Stimulated activated CD8-positive, alpha-beta memory T cell treated with anti-CD3 and anti-CD28 coated beads, Interleukin-7, amount 100 ng/mL, for 4 hours (primary cell): ENCODE measurements around the gene SH2D3A.

ENCODE experiments used
- DNase-seq, 2 donors: peaks; one replicate each; pipeline ENCODE4 v3.0.0-alpha.2; 2020; ENCODE audit warnings: low read depth in 2 of 2

SH2D3A gene

DNA sequence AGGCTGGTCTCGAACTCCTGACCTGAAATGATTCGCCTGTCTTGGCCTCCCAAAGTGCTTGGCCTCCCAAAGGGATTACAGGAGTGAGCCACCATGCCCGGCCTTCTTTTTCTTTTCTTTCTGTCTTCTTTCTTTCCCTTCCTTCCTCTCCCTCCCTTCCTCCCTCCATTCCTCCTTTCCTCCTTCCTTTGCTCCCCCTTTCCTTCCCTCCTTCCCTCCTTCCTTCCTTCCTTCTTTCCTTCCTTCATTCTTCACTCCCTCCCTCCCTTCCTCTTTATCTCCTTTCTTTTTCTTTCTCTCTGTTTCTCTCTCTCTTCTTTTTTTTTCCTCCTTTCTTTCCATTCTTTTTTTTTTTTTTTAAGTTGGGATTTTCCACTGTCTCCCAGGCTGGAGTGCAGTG lies 58.9 kb downstream of the SH2D3A start:
- no peak for DNase-seq

DNA sequence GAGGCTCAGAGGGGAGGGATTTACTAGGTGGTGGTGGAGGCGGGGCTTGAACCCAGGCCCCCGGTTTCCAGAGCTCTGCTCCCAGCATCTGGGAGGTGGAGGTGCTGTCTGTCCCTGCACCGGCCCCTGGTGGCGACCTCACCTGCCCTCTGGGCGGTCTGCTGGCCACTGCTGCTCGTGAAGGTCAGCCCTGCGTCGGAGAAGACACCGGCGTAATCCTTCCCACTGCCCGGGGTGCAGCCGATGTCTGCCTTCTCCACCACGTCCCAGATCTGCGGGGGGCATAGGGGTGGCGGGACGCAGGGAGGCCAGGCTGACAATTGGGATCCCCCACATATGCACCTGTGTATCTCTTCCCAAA lies 59.6 kb downstream of the SH2D3A start:
- DNase-seq = no peak

DNA sequence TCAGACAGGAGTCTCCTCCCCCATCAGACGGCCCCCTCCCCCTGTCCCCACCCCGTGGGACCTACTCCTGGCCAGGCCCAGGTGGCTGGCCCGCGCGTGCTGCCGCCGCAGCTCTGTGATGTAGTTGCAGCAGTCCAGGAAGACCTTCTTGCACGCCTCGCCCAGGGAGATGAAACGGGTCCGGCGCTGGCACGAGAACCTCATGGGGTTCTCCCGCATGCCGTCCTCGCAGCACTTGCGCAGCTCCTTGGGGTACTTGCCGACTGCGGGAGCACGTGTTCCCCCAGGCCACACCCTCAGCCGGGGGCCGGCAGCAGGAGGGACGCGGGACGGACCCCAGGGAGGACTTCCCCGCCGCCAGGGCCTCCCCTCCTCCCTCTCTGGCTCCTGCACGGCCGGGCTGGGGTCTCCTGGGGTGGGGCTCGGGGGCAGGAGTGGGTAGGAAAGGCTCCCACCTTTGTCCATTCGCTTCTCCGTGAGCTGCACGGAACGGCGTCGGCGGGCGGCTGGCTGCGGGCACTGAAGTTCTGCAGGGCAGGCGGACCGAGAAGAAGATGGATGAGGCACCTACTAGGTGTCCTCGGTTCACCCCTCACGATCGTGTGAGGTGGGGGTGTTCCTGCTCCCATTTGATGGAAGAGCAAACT lies 60.1 kb downstream of the SH2D3A start:
- no peak for DNase-seq

DNA sequence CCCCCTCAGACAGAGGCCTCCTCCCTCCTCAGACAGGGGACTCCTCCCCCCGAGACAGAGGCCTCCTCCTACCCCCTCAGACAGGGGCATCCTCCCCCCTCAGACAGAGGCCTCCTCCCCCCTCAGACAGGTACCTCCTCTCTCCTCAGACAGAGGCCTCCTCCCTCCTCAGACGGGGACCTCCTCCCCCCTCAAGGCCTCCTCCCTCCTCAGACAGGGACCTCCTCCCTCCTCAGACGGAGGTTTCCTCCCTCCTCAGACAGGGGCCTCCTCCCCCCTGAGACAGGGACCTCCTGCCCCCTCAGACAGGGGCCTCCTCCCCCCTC lies 60.6 kb downstream of the SH2D3A start:
- no peak for DNase-seq

DNA sequence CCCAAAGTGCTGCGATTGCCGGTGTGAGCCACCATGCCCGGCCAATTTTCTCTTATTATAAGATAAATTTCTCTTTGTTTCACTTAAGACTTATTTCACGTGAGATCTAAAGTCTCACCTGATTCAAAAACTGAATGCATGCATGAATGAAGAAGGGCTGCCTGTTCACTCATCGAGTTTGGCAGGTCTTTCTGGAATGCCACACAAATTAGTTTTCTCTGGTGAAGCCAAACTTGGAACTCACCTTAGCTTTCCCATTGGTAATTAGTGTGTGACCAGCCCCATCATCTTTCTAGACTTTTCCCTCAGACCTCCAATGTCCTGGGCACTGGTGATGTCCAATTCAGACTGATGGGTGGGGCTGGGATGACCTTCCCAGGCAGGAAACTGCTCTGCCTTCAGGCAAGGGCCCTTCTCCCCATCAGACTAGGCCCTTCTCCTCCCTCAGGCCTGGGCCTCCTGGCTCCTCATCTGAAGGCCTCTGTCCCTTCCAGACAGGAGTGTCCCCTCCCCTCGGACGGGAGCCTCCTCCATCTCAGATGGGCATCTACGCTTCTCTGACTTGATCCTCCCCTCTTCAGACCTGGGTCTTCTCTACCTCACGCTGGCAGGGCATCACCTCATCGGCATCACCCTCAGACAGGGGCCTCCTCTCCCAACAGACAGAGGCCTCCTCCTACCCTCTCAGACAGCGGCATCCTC lies 61.2 kb downstream of the SH2D3A start:
- no peak for DNase-seq
